ENCODE results near the gene DPP10. TPM values are rescaled to one million over a fixed set of nuclear protein-coding genes. Genes with fewer than 3 reads are reported as not detected.

DPP10 gene
- total and polyA plus RNA-seq, 2 of the 13 experiments (the other 11 are each of a cell fraction or from before 2014, with no cell fraction given): 0.95 to 1.7 TPM

DNA sequence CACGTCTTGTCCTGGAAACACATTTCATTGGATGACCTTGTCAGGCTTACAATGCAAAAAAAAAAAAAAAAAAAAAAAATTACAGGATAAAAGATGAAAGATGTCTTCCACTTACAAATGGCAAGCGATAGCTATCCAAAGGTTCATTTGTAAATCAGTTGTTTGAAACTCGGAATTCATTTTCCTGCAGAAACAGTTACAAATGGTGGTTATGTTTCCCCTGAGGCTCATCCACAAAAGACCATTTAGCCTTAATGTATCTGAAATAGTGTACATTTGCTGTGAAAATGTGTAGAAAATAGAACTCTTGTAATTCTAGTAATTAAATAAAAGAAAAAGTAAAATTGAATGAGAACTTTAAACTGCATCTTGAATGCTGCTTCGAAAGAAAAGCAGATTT, 25.9 kb downstream of the DPP10 start:
- H3K9ac ChIP-seq (ENCODE audit: insufficient read depth, low read depth, low read length): no peak overlapping the region
- H3K36me3 ChIP-seq (replicated peaks in 1 of 2; ENCODE audit: control insufficient read depth in 1 of 2, insufficient read depth in 2 of 2, low read length in 2 of 2): no peaks in the 10 kb centered on the region
- H3K79me2 ChIP-seq (ENCODE audit: insufficient read depth, low read length): no peaks in the 10 kb centered on the region
- in situ Hi-C loops (cut with HindIII; ENCODE audit: extremely low pct_ligation_motif_present, low pct_unique_long_range_greater_than_20kb): no loop called here
- no peak overlapping the region for H3K4me3 ChIP-seq (replicated peaks in 1 of 3; ENCODE audit: insufficient read depth in 1 of 3, low read depth in 2 of 3, low read length in 3 of 3)
- no peaks in the 10 kb centered on the region for H3K4me1 ChIP-seq (ENCODE audit: insufficient read depth, low read length)
- FAIRE-seq (no peak), ATAC-seq (no peak), DNase-seq (ENCODE audit: low spot score) (no peak)
- TF ChIP-seq ZEB1 (IDR thresholded peaks at IDR 0.05; ENCODE audit: insufficient replicate concordance, low read depth) (no peak), PHF21A (CRISPR knock-in tag; IDR thresholded peaks at IDR 0.05) (no peak), GFI1 (CRISPR knock-in tag; IDR thresholded peaks at IDR 0.05; ENCODE audit: borderline replicate concordance) (no peak), TOPORS (CRISPR knock-in tag; IDR thresholded peaks at IDR 0.05) (no peak), ZNF432 (CRISPR knock-in tag; IDR thresholded peaks at IDR 0.05; ENCODE audit: borderline replicate concordance) (no peak), U2AF1 (optimal IDR thresholded peaks at IDR 0.05; ENCODE audit: low read depth, low read length) (no peak), ZNF205 (CRISPR knock-in tag; IDR thresholded peaks at IDR 0.05) (no peak), ZNF672 (CRISPR knock-in tag; IDR thresholded peaks at IDR 0.05) (no peak), ZNF331 (CRISPR knock-in tag; IDR thresholded peaks at IDR 0.05) (no peak), EZH2 (conservative IDR thresholded peaks at IDR 0.05; ENCODE audit: low read depth, low read length) (no peak), MXD4 (CRISPR knock-in tag; IDR thresholded peaks at IDR 0.05) (no peak), JUNB (CRISPR knock-in tag; IDR thresholded peaks at IDR 0.05; ENCODE audit: borderline replicate concordance) (no peak), FLYWCH1 (CRISPR knock-in tag; IDR thresholded peaks at IDR 0.05) (no peak), ZNF598 (CRISPR knock-in tag; IDR thresholded peaks at IDR 0.05; ENCODE audit: borderline replicate concordance) (no peak)
- TF ChIP-seq, protein P1, sequence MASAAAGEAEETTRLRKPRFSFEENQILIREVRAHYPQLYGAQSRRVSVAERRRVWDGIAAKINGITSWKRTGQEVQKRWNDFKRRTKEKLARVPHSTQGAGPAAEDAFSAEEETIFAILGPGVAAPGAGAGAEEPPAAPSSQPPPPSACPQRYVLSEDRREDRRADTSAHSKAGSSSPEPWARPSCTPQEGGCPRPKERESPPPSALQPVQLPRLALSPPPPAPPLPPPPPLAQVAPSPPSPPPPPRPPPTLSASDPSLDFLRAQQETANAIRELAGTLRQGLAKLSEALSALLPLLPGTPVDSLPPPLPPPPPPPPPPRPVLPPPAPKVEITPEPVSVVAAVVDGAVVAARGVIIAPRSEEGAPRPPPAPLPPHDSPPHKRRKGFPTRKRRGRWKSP (CRISPR knock-in tag; IDR thresholded peaks at IDR 0.05): no peak
- TF ChIP-seq, protein P2, sequence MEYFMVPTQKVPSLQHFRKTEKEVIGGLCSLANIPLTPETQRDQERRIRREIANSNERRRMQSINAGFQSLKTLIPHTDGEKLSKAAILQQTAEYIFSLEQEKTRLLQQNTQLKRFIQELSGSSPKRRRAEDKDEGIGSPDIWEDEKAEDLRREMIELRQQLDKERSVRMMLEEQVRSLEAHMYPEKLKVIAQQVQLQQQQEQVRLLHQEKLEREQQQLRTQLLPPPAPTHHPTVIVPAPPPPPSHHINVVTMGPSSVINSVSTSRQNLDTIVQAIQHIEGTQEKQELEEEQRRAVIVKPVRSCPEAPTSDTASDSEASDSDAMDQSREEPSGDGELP (IDR thresholded peaks at IDR 0.05; ENCODE audit: borderline replicate concordance, low read depth): no peak
- TF ChIP-seq, protein P3, sequence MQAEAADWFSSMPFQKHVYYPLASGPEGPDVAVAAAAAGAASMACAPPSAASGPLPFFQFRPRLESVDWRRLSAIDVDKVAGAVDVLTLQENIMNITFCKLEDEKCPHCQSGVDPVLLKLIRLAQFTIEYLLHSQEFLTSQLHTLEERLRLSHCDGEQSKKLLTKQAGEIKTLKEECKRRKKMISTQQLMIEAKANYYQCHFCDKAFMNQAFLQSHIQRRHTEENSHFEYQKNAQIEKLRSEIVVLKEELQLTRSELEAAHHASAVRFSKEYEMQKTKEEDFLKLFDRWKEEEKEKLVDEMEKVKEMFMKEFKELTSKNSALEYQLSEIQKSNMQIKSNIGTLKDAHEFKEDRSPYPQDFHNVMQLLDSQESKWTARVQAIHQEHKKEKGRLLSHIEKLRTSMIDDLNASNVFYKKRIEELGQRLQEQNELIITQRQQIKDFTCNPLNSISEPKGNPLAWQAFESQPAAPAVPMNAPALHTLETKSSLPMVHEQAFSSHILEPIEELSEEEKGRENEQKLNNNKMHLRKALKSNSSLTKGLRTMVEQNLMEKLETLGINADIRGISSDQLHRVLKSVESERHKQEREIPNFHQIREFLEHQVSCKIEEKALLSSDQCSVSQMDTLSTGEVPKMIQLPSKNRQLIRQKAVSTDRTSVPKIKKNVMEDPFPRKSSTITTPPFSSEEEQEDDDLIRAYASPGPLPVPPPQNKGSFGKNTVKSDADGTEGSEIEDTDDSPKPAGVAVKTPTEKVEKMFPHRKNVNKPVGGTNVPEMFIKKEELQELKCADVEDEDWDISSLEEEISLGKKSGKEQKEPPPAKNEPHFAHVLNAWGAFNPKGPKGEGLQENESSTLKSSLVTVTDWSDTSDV (CRISPR knock-in tag; IDR thresholded peaks at IDR 0.05): no peak
- TF ChIP-seq, protein P4, sequence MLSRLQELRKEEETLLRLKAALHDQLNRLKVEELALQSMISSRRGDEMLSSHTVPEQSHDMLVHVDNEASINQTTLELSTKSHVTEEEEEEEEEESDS (CRISPR knock-in tag; IDR thresholded peaks at IDR 0.05; ENCODE audit: borderline replicate concordance): no peak
- intact Hi-C loops (cut with micrococcal nuclease; ENCODE audit: unreplicated experiment): no loop called here
- ChIA-PET CTCF (ENCODE audit: low intra/inter-chr PET ratio, low total read pairs) (no interaction called here), POLR2A (no interaction called here)
- BruUV-seq (replicated peaks): no TSS peak
- H3K27ac ChIP-seq (ENCODE audit: extremely low read length, insufficient read depth, low read length): no peak overlapping the region
- no peak overlapping the region for H2AFZ ChIP-seq (ENCODE audit: low read length)
- H4K20me1 ChIP-seq (ENCODE audit: insufficient read depth, low read length): no peaks in the 10 kb centered on the region
- no peaks in the 10 kb centered on the region for H3K9me3 ChIP-seq (ENCODE audit: low read length)
- no peak overlapping the region for H3K4me2 ChIP-seq (ENCODE audit: low read depth, low read length)
- 10% methylated on average over 4 of the region's 4 CpGs for WGBS (ENCODE audit: low lambda C conversion rate)
- H3K27me3 ChIP-seq (ENCODE audit: control insufficient read depth in 1 of 2, insufficient read depth in 2 of 2, low read length in 2 of 2): no peaks in the 10 kb centered on the region

Measured in HepG2 (cell line).